Measurements from ENCODE around the gene TNFRSF4. TPM values are rescaled to one million over a fixed set of nuclear protein-coding genes. Genes with fewer than 3 reads are reported as not detected.

Gene TNFRSF4
- total RNA-seq, 1 experiment from 2014 or later = 0.37 TPM

DNA sequence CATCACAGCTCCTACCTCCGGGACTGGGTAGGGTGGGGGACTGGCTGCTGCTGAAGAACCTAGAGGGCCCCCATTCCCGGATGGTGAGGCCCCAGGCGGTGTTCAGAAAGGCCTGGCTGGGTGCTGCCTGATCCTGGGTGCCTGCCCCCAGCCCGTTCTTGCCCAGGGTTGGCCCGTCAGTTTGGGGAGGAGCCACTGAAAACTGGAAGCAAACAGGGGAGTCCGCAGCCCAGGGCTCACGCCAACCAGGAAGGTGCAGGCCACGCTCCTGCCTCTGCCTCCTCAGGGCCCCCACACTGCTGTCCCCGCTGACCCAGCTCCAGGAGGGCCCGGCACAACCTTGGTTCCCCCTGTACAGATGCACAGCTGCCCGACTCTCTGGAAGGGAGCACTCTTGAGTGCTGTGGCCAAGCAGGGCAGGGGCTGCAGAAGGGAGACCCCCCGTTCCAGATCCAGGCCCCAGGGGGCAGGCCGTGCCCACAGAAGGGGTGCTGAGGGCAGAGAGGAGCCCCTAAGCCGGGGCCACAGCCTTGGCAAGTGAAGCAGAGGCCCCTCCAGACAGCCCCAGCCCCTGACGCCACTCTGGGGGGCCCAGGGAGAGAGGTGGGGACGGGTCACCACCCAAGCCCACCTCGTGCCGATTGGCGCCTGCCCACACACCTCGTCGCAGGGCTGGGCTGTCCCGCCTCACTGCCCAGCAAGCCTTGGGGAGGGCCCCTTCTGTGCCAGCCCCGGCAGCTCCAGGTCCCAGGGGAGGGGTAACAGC, 27.1 kb upstream of the TNFRSF4 start:
- Histone ChIP-seq H3K4me2 (ENCODE audit: low read length) (no peak overlapping the region), H3K27me3 (ENCODE audit: insufficient read depth, low read length) (no peaks in the 10 kb centered on the region), H3K27ac (ENCODE audit: low read depth, low read length) (no peak overlapping the region), H3K36me3 (ENCODE audit: control insufficient read depth in 1 of 2, insufficient read depth in 2 of 2, low read length in 2 of 2) (no peaks in the 10 kb centered on the region), H3K9me2 (ENCODE audit: insufficient read depth) (no peaks in the 10 kb centered on the region), H3K79me2 (ENCODE audit: insufficient read depth, low read length) (no peaks in the 10 kb centered on the region), H4K20me1 (ENCODE audit: insufficient read depth) (no peaks in the 10 kb centered on the region), H3K4me1 (ENCODE audit: control insufficient read depth in 1 of 2, insufficient read depth in 2 of 2, low read length in 2 of 2) (peaks cover 9 to 31% of the 10 kb centered on the region in 2 experiments; a peak in 3 of 4 replicates), H3K4me3 (replicated peaks in 1 of 2; ENCODE audit: low read depth in 1 of 2, low read length in 2 of 2) (no peak overlapping the region), H2AFZ (ENCODE audit: low read depth, low read length, poor library complexity, severe bottlenecking) (no peak overlapping the region), H3K9ac (ENCODE audit: low read length) (no peak overlapping the region), H3K9me3 (ENCODE audit: control insufficient read depth in 1 of 2, insufficient read depth in 1 of 2, low read depth in 1 of 2, low read length in 2 of 2) (no peaks in the 10 kb centered on the region)
- ATAC-seq (no peak), DNase-seq (ENCODE audit: low read depth, low spot score) (no peak)
- BruUV-seq (replicated peaks) = no TSS peak
- CTCF ChIA-PET = no interaction called here
- RAD21 ChIA-PET (ENCODE audit: low non-redundant PET in 1 of 2, low total read pairs in 2 of 2, uncharacterized antibody in 2 of 2, unreplicated experiment in 2 of 2) = no interaction called here
- TF ChIP-seq EGR1 (IDR thresholded peaks at IDR 0.05; ENCODE audit: low read depth) (no peak), CBX3 (IDR thresholded peaks at IDR 0.05; ENCODE audit: low read depth) (no peak), MAX (IDR thresholded peaks at IDR 0.05) (no peak), ELF1 (IDR thresholded peaks at IDR 0.05; ENCODE audit: borderline replicate concordance, low read depth) (no peak), CEBPB (IDR thresholded peaks at IDR 0.05; ENCODE audit: low read depth) (no peak), SP1 (IDR thresholded peaks at IDR 0.05; ENCODE audit: low read depth) (no peak)
- intact Hi-C loops (cut with micrococcal nuclease) = no loop called here
- POLR2A ChIA-PET = interaction anchor here (0.7 kb wide), 1 partner anchor 31 kb away, joined by 4 read pairs; no protein-coding TSS in a partner anchor

DNA sequence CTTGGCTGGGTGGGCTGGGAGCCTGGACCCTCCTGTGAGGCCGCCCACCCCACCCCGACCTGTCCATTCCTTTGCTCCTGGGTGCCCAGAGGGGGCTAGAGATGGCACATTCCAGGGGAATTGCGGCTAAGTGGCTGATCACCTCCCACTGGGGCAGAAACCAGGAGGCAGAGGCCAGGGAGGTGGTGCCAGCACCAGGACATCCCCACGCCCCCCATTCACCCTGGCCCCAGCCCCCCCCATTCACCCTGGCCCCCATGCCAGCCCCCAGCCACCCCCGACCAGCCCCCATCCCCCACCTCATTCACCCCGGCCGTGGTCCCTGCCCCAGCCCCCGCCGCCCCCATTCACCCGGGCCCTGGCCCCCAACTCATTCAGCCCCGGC, 26.4 kb upstream of the TNFRSF4 start:
- no peak overlapping the region for H2AFZ ChIP-seq (ENCODE audit: low read depth, low read length, poor library complexity, severe bottlenecking)
- intact Hi-C loops (cut with micrococcal nuclease) = no loop called here

More for the DNA sequence above, 26.4 kb upstream of the TNFRSF4 start:
- Histone ChIP-seq H4K20me1 (ENCODE audit: insufficient read depth) (no peaks in the 10 kb centered on the region), H3K27me3 (ENCODE audit: insufficient read depth, low read length) (no peaks in the 10 kb centered on the region), H3K79me2 (ENCODE audit: insufficient read depth, low read length) (no peaks in the 10 kb centered on the region), H3K9me2 (ENCODE audit: insufficient read depth) (no peaks in the 10 kb centered on the region), H3K9me3 (ENCODE audit: control insufficient read depth in 1 of 2, insufficient read depth in 1 of 2, low read depth in 1 of 2, low read length in 2 of 2) (no peaks in the 10 kb centered on the region), H3K4me3 (replicated peaks in 1 of 2; ENCODE audit: low read depth in 1 of 2, low read length in 2 of 2) (no peak overlapping the region), H3K27ac (ENCODE audit: low read depth, low read length) (no peak overlapping the region), H3K4me1 (ENCODE audit: control insufficient read depth in 1 of 2, insufficient read depth in 2 of 2, low read length in 2 of 2) (peaks cover 9 to 29% of the 10 kb centered on the region in 2 experiments; a peak in 3 of 4 replicates), H3K4me2 (ENCODE audit: low read length) (no peak overlapping the region), H3K9ac (ENCODE audit: low read length) (no peak overlapping the region), H3K36me3 (ENCODE audit: control insufficient read depth in 1 of 2, insufficient read depth in 2 of 2, low read length in 2 of 2) (no peaks in the 10 kb centered on the region)
- ChIA-PET RAD21 (ENCODE audit: low non-redundant PET in 1 of 2, low total read pairs in 2 of 2, uncharacterized antibody in 2 of 2, unreplicated experiment in 2 of 2) (no interaction called here), POLR2A (no interaction called here), CTCF (no interaction called here)
- no TSS peak for BruUV-seq (replicated peaks)
- TF ChIP-seq RAD21 (IDR thresholded peaks at IDR 0.05; ENCODE audit: low read depth) = no peak
- no peak for TF ChIP-seq FOSL1 (IDR thresholded peaks at IDR 0.05; ENCODE audit: low read depth)
- no peak for TF ChIP-seq CEBPB (IDR thresholded peaks at IDR 0.05; ENCODE audit: low read depth)
- TF ChIP-seq SRF (IDR thresholded peaks at IDR 0.05; ENCODE audit: low read depth) = no peak
- no peak for TF ChIP-seq CTCF (IDR thresholded peaks at IDR 0.05 in 2 of 3, conservative IDR thresholded peaks at IDR 0.05 in 1 of 3; ENCODE audit: borderline replicate concordance in 1 of 3, insufficient read depth in 1 of 3, low read depth in 2 of 3, low read length in 2 of 3)
- no peak for TF ChIP-seq EGR1 (IDR thresholded peaks at IDR 0.05; ENCODE audit: low read depth)
- no peak for TF ChIP-seq POLR2AphosphoS5 (IDR thresholded peaks at IDR 0.05; ENCODE audit: low read depth, low read length)
- ATAC-seq = no peak
- DNase-seq (ENCODE audit: low read depth, low spot score) = no peak

Data from HCT116 (cell line).